ENCODE results near the gene ZFYVE27.

DNA sequence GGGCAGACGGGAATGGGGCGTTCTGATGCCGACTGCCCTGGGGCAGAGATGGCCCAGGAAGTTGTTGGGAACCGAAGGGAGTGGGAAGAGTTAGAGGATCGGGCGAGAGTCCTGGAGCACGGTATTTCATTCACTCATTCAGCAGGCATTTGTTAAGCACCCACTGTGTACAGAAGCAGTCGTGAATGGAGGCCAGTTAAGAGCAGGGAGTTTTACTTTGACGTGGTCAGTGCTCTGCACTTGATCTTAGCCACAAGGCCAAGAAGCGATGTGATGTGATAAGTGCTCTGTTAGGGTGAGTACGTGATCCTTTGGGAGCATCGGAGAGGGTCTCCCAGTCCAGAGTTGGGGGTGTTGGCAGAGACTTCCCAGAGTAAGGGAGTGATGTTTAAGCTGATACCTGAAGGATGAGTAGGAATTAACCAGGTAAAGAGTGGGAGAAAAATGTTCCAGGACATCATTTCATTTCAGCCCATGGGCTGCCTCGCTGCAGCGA is 890 bp downstream of the ZFYVE27 start:
- TF ChIP-seq FOXP2 (optimal IDR thresholded peaks at IDR 0.05; ENCODE audit: control extremely low read depth, extremely low read length, insufficient read depth): no peak
- TF ChIP-seq POLR2AphosphoS5 (IDR thresholded peaks at IDR 0.05; ENCODE audit: borderline replicate concordance, low read depth, low read length): no peak
